Mucosa of descending colon (tissue), 3 donors: ENCODE data around the gene ALKBH6. TPM values are rescaled to one million over a fixed set of nuclear protein-coding genes. Genes with fewer than 3 reads are reported as not detected.

Experiments used
- ATAC-seq: fragments of 200-7000 bp; cut with Tn5 transposase; one replicate; pipeline ENCODE4 v1.9.1; 2020; ENCODE audit warnings: mild to moderate bottlenecking, moderate library complexity
- DNase-seq, 3 donors: peaks; one replicate each; pipeline ENCODE4 v3.0.0-alpha.2; 2020
- H3K36me3 ChIP-seq: fragments of 200-600 bp; one replicate; pipeline ENCODE4 v1.8.0; 2021; ENCODE audit warnings: low read depth, mild to moderate bottlenecking
- H3K4me1 ChIP-seq: fragments of 200-600 bp; one replicate; pipeline ENCODE4 v1.8.0; 2021; ENCODE audit warnings: low read depth, mild to moderate bottlenecking
- H3K4me3 ChIP-seq: fragments of 200-600 bp; one replicate; pipeline ENCODE4 v1.8.0; 2021; ENCODE audit warnings: mild to moderate bottlenecking
- H3K9me3 ChIP-seq: fragments of 200-600 bp; one replicate; pipeline ENCODE4 v1.8.0; 2021; ENCODE audit warnings: mild to moderate bottlenecking
- CTCF ChIP-seq: fragments of 200-600 bp; IDR thresholded peaks from one replicate; pipeline ENCODE4 v1.8.0; 2022; ENCODE audit warnings: antibody characterized with exemption, mild to moderate bottlenecking
- intact Hi-C, 2 donors: fragments of 100-400 bp; cut with DNase I in 1 of 2; cut with micrococcal nuclease in 1 of 2; formaldehyde crosslinking; loops; one replicate each; pipeline versions ENCODE4 v1.11.0 to v1.11.1; 2022; cut with DNase I, micrococcal nuclease
- total RNA-seq, 3 donors: library from RNA; stranded (reverse); fragmentation: NEBNext Ultra II Directional in 2 of 3; extraction: Animal tissue kit (Norgen Biotek cat#: 25700) in 2 of 3; gene quantifications; one replicate each; pipeline versions ENCODE4 v1.2.1 to v1.2.4, GENCODE V29; 2021 to 2023
- donor health status: DM: no; HTN: no; CAD: no; lungs with moderate emphysema.
- donor health status: DM: no; HTN: no; CAD: no.
- donor health status: DM: no; HTN: yes; CAD: no.

The ALKBH6 gene
- total RNA-seq, 3 donors from 2014 or later, result 20.2 to 24.1 (median 22.0) TPM

DNA sequence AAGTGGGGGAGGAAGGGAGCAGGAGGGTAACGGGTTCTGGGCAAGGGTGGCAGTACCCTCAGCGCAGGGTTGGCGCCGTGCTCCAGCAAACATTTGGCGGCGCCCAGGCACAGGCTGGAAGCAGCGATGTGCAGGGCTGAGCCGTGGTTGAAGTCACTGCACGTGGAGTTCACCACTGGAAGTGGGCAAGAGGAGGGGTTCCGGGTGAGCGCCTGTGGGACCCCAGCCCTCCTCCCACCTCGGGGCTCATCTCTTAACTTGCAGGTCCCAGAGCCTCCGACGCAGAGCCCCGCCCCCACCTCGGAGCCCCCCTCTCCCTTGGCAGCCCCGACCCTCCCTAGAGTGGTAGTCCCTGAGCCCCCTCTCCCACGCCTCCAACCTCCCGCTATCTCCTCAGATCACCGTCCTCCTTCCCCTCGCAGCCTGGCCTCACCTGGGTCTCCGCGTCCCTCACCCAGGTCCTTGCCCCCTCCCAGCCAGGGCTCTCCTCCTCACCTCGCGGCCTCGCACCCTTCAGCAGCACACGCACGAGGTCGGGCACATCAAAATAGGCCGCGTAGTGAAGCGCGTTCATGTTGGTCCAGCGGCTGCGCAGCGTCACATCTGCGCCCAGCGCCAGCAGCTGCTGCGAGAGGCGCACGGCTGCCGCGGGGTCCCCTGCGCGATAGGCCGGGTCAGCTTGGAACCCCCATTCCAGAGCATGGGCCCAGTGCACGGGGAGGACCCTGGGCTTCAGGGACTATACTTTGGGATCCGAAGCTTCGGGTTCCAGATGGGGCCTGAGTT lies 12.3 kb upstream of the ALKBH6 start:
- H3K9me3 ChIP-seq, result no peaks in the 10 kb centered on the region
- H3K4me1 ChIP-seq, result no peaks in the 10 kb centered on the region
- ATAC-seq (no peak), DNase-seq (no peak)
- H3K4me3 ChIP-seq, result no peak overlapping the region
- no peaks in the 10 kb centered on the region for H3K36me3 ChIP-seq
- TF ChIP-seq CTCF, result no peak
- intact Hi-C loops, result no loop called here

- Histone ChIP-seq H3K9me3 (no peaks in the 10 kb centered on the region), H3K4me1 (no peaks in the 10 kb centered on the region), H3K4me3 (no peak overlapping the region), H3K36me3 (no peaks in the 10 kb centered on the region)
- DNase-seq (no peak), ATAC-seq (no peak)
- no peak for TF ChIP-seq CTCF
- intact Hi-C loops, result no loop called here
Measured at GRCh38 chr19:36025541-36025940, 11.5 kb upstream of the ALKBH6 start.

- intact Hi-C loops, result no loop called here
- TF ChIP-seq CTCF, result no peak
- DNase-seq (no peak), ATAC-seq (no peak)
- no peaks in the 10 kb centered on the region for H3K9me3 ChIP-seq
- H3K36me3 ChIP-seq, result no peaks in the 10 kb centered on the region
- H3K4me1 ChIP-seq, result no peaks in the 10 kb centered on the region
- H3K4me3 ChIP-seq, result no peak overlapping the region
Measured at GRCh38 chr19:36023432-36023831, 9.4 kb upstream of the ALKBH6 start.

DNA sequence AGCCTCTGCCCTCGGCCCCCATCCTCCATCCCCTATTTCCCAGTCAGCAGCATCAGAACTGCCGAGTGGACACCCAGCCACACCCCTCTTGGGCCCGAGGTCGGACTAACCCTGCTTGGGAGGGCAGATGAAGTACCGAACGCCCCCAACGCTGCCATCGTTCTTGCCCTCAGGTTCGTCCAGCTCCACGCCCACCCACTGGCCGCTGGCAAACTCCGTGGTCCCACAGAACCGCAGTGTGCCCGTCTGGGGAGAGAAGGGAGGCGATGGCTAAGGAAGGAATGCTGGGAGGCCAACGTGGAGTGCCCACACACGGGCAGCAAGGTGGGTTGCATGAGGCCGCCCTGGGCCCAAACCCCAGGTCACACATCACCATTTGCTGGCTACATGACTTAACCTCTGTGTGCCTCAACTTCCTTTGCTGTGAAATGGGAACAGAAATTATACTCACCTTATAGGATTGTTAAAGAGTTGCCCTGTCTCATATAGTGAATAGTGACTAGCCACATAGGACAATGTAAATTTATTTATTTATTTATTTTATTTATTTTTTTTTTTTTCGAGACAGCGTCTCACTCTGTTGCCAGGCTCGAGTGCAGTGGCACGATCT lies 5.2 kb upstream of the ALKBH6 start:
- no peak for TF ChIP-seq CTCF
- H3K9me3 ChIP-seq, result no peaks in the 10 kb centered on the region
- peaks cover 3% of the 10 kb centered on the region for H3K4me1 ChIP-seq
- intact Hi-C loops, result no loop called here
- no peak for ATAC-seq
- no peaks in the 10 kb centered on the region for H3K36me3 ChIP-seq
- H3K4me3 ChIP-seq, result no peak overlapping the region
- no peak for DNase-seq

DNA sequence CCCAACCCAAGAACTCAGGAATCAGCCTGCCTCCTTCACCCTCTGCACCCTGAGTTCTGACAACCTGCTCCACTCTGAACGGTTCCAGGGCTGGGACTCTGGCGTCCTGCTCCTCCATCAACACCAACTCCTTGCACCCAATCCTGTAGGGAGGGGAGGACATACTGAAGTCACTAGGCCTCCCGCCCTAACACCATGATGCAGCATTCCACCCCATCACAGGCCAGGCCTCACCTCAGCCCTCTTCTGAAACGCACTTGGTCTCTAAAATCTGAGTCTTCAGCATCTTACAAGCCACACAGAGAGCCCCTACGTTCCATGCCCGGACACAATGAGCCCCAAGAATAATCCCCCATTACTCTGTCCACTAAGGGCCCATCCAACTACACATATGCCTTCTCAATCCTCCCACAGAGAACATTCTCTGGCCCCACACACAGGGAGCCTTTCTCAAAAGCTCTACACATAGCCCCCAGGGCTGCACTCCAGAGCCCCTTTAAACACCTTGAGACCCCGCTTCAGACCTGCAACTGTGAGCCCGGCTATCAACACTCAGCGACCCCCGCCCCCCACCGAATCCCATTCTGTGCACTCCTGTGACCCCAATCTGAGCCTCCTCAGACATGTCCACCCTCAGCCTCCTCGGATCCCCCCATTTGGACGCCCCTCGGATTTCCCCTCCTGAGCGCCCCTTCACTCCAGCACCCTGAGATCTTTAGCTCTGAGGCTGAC lies 567 bp downstream of the ALKBH6 start:
- ATAC-seq (no peak), DNase-seq (peak; percentile 31 to 59 (median 50))
- intact Hi-C loops, result no loop called here
- no peak for TF ChIP-seq CTCF
- Histone ChIP-seq H3K9me3 (no peaks in the 10 kb centered on the region), H3K4me3 (peak overlapping the region; percentile 42), H3K36me3 (no peaks in the 10 kb centered on the region), H3K4me1 (peaks cover 19% of the 10 kb centered on the region)
